Astrocyte (in vitro differentiated cells and primary cell): ENCODE data around the gene EGFR. TPM values are rescaled to one million over a fixed set of nuclear protein-coding genes. Genes with fewer than 3 reads are reported as not detected.

ENCODE experiments used
- DNase-seq: peaks from one replicate; pipeline ENCODE4 v3.0.0-alpha.2; 2010; ENCODE audit warnings: low read depth
- FAIRE-seq: peaks from 2 replicates; lab custom pipeline; 2011; peaks lifted over from hg19 to GRCh38; lab: Jason Lieb, UNC
- H2AFZ ChIP-seq: 2 replicates; pipeline ENCODE4 v1.6.0; 2012; ENCODE audit warnings: low read depth, low read length, inconsistent platforms
- H3K27ac ChIP-seq: 2 replicates; pipeline ENCODE4 v1.5.1; 2011; ENCODE audit warnings: low read depth, low read length, inconsistent platforms
- H3K27me3 ChIP-seq: 2 replicates; pipeline ENCODE4 v1.6.0; 2011; ENCODE audit warnings: low read length, inconsistent platforms; ENCODE audit not compliant: insufficient read depth
- H3K36me3 ChIP-seq: 2 replicates; pipeline ENCODE4 v1.5.1; 2011; ENCODE audit warnings: low read length, inconsistent platforms; ENCODE audit not compliant: insufficient read depth
- H3K4me1 ChIP-seq: 2 replicates; pipeline ENCODE4 v1.5.1; 2011; ENCODE audit warnings: low read length, inconsistent platforms; ENCODE audit not compliant: insufficient read depth
- H3K4me2 ChIP-seq: 2 replicates; pipeline ENCODE4 v1.6.0; 2012; ENCODE audit warnings: low read length, inconsistent platforms
- H3K4me3 ChIP-seq: 2 replicates; pipeline ENCODE4 v1.5.1; 2011; ENCODE audit warnings: low read depth, mild to moderate bottlenecking, low read length, inconsistent platforms; ENCODE audit not compliant: insufficient read depth
- H3K79me2 ChIP-seq: 2 replicates; pipeline ENCODE4 v1.6.0; 2012; ENCODE audit warnings: mild to moderate bottlenecking, low read length, inconsistent platforms; ENCODE audit not compliant: insufficient read depth
- H3K9ac ChIP-seq: 2 replicates; pipeline ENCODE4 v1.6.0; 2012; ENCODE audit warnings: mild to moderate bottlenecking, low read length, inconsistent platforms
- H3K9me3 ChIP-seq: 2 replicates; pipeline ENCODE4 v1.5.1; 2012; ENCODE audit warnings: low read depth, mild to moderate bottlenecking, low read length, inconsistent platforms; ENCODE audit not compliant: insufficient read depth
- H4K20me1 ChIP-seq: 2 replicates; pipeline ENCODE4 v1.6.0; 2012; ENCODE audit warnings: low read length, inconsistent platforms; ENCODE audit not compliant: insufficient read depth
- H3K27ac Mint-ChIP-seq: one replicate; pipeline ENCODE4 v1.8.0; 2021; ENCODE audit warnings: mild to moderate bottlenecking, mixed read lengths; ENCODE audit not compliant: unreplicated experiment
- H3K27me3 Mint-ChIP-seq: one replicate; pipeline ENCODE4 v1.8.0; 2021; ENCODE audit warnings: low read depth, mixed read lengths; ENCODE audit not compliant: unreplicated experiment
- H3K36me3 Mint-ChIP-seq: one replicate; pipeline ENCODE4 v1.8.0; 2021; ENCODE audit warnings: low read depth, mixed read lengths; ENCODE audit not compliant: unreplicated experiment
- H3K4me1 Mint-ChIP-seq: one replicate; pipeline ENCODE4 v1.8.0; 2021; ENCODE audit warnings: low read depth, mixed read lengths; ENCODE audit not compliant: unreplicated experiment
- H3K4me3 Mint-ChIP-seq: one replicate; pipeline ENCODE4 v1.8.0; 2021; ENCODE audit warnings: mild to moderate bottlenecking, moderate library complexity, mixed read lengths; ENCODE audit not compliant: unreplicated experiment
- H3K9me3 Mint-ChIP-seq: one replicate; pipeline ENCODE4 v1.8.0; 2021; ENCODE audit warnings: mild to moderate bottlenecking, mixed read lengths; ENCODE audit not compliant: unreplicated experiment
- CTCF ChIP-seq: IDR thresholded peaks from 2 replicates; pipeline ENCODE4 v1.5.1; 2011; ENCODE audit warnings: low read depth, mild to moderate bottlenecking, inconsistent platforms, low read length, moderate library complexity; ENCODE audit not compliant: insufficient read depth
- EZH2 ChIP-seq: IDR thresholded peaks from 2 replicates; pipeline ENCODE4 v1.6.1; 2012; ENCODE audit warnings: mild to moderate bottlenecking, low read length, inconsistent platforms; ENCODE audit not compliant: insufficient read depth
- total RNA-seq: library from RNA; stranded (reverse); gene quantifications from 2 replicates; pipeline ENCODE4 v1.2.1, GENCODE V29; 2021

The EGFR gene
- total RNA-seq, 1 donor from 2014 or later = 27.3 TPM

- peaks cover 38% of the 10 kb centered on the region for H3K4me1 Mint-ChIP-seq
- Histone ChIP-seq H3K4me3 (no peak overlapping the region), H4K20me1 (no peaks in the 10 kb centered on the region), H3K9me3 (no peaks in the 10 kb centered on the region), H3K36me3 (peaks cover 2% of the 10 kb centered on the region), H2AFZ (no peak overlapping the region), H3K27ac (peak overlapping the region; percentile 97), H3K9ac (peak overlapping the region; percentile 80), H3K4me1 (peaks cover 32% of the 10 kb centered on the region), H3K79me2 (peaks cover 75% of the 10 kb centered on the region), H3K4me2 (peak overlapping the region; percentile 82), H3K27me3 (no peaks in the 10 kb centered on the region)
- DNase-seq (peak; percentile 77), FAIRE-seq (peak; percentile 29)
- no peak for TF ChIP-seq CTCF
- TF ChIP-seq EZH2 = no peak
- no peaks in the 10 kb centered on the region for H3K27me3 Mint-ChIP-seq
- peaks cover 4% of the 10 kb centered on the region for H3K36me3 Mint-ChIP-seq
- H3K9me3 Mint-ChIP-seq = no peaks in the 10 kb centered on the region
- peak overlapping the region; percentile 43 for H3K27ac Mint-ChIP-seq
- no peak overlapping the region for H3K4me3 Mint-ChIP-seq
Measured at GRCh38 chr7:55073051-55073511, 54.3 kb downstream of the EGFR start.

GRCh38 chr7:55073976-55074528 lies 55.2 kb downstream of the EGFR start:
- Mint-ChIP-seq H3K9me3 (no peaks in the 10 kb centered on the region), H3K36me3 (peaks cover 4% of the 10 kb centered on the region), H3K4me1 (peaks cover 33% of the 10 kb centered on the region), H3K4me3 (peak overlapping the region; percentile 30), H3K27ac (peak overlapping the region; percentile 89), H3K27me3 (no peaks in the 10 kb centered on the region)
- Histone ChIP-seq H3K4me3 (peak overlapping the region; percentile 38), H4K20me1 (no peaks in the 10 kb centered on the region), H3K36me3 (peaks cover 2% of the 10 kb centered on the region), H3K4me1 (peaks cover 32% of the 10 kb centered on the region), H3K4me2 (peak overlapping the region; percentile 82), H3K9ac (peak overlapping the region; percentile 80), H3K27ac (peak overlapping the region; percentile 97), H3K27me3 (no peaks in the 10 kb centered on the region), H3K79me2 (peaks cover 76% of the 10 kb centered on the region), H2AFZ (no peak overlapping the region), H3K9me3 (no peaks in the 10 kb centered on the region)
- no peak for FAIRE-seq
- DNase-seq = peak; percentile 88
- TF ChIP-seq CTCF (no peak), EZH2 (no peak)

- peaks cover 32% of the 10 kb centered on the region for H3K4me1 ChIP-seq
- no peak overlapping the region for H3K4me3 ChIP-seq
- H3K27me3 Mint-ChIP-seq = no peaks in the 10 kb centered on the region
- no peak overlapping the region for H3K4me2 ChIP-seq
- no peak overlapping the region for H3K4me3 Mint-ChIP-seq
- no peaks in the 10 kb centered on the region for H3K9me3 Mint-ChIP-seq
- no peaks in the 10 kb centered on the region for H4K20me1 ChIP-seq
- H3K9me3 ChIP-seq = no peaks in the 10 kb centered on the region
- no peak overlapping the region for H3K27ac Mint-ChIP-seq
- no peak for DNase-seq
- peaks cover 73% of the 10 kb centered on the region for H3K79me2 ChIP-seq
- peaks cover 35% of the 10 kb centered on the region for H3K4me1 Mint-ChIP-seq
- peaks cover 2% of the 10 kb centered on the region for H3K36me3 ChIP-seq
- H3K27ac ChIP-seq = peak overlapping the region; percentile 97
- H3K36me3 Mint-ChIP-seq = peaks cover 4% of the 10 kb centered on the region
- TF ChIP-seq CTCF (no peak), EZH2 (no peak)
- FAIRE-seq = no peak
- H2AFZ ChIP-seq = no peak overlapping the region
- no peak overlapping the region for H3K9ac ChIP-seq
- no peaks in the 10 kb centered on the region for H3K27me3 ChIP-seq
Measured at GRCh38 chr7:55075464-55076021, 56.7 kb downstream of the EGFR start.
